WERI-Rb-1 (cell line): ENCODE measurements around the gene TAOK3.
A peak's percentile ranks its signal among the peaks of the same experiment; 100 is the strongest.

ENCODE experiments used
- DNase-seq: peaks from one replicate; pipeline ENCODE4 v3.0.0-alpha.2; 2020
- H3K27ac ChIP-seq: fragments of 250-450 bp; sonication (Bioruptor Pico); 2 replicates; pipeline ENCODE4 v1.5.1; 2020; ENCODE audit warnings: mild to moderate bottlenecking, moderate library complexity
- H3K27me3 ChIP-seq: fragments of 250-450 bp; sonication (Bioruptor Pico); 2 replicates; pipeline ENCODE4 v1.5.1; 2021; ENCODE audit warnings: mild to moderate bottlenecking, low read depth, moderate library complexity; ENCODE audit not compliant: insufficient read depth, severe bottlenecking
- H3K36me3 ChIP-seq: fragments of 250-450 bp; sonication (Bioruptor Pico); 2 replicates; pipeline ENCODE4 v1.5.1; 2020; ENCODE audit warnings: mild to moderate bottlenecking, moderate library complexity
- H3K4me3 ChIP-seq: 2 replicates; pipeline ENCODE4 v1.5.1; 2011; ENCODE audit warnings: low read depth, mild to moderate bottlenecking, control low read depth, low read length
- H3K9me3 ChIP-seq: fragments of 250-450 bp; sonication (Bioruptor Pico); 2 replicates; pipeline ENCODE4 v1.5.1; 2021; ENCODE audit warnings: mild to moderate bottlenecking, moderate library complexity; ENCODE audit not compliant: severe bottlenecking
- TF ChIP-seq, protein P1 (sequence below): IDR thresholded peaks from 2 replicates; pipeline ENCODE4 v1.5.1; 2011; ENCODE audit warnings: low read depth, mild to moderate bottlenecking, control low read depth, inconsistent platforms, low read length

Gene TAOK3

GRCh38 chr12:118391836-118392235 is 19.1 kb upstream of the TAOK3 start:
- H3K9me3 ChIP-seq = no peaks in the 10 kb centered on the region
- no peak overlapping the region for H3K27ac ChIP-seq
- peaks cover 67% of the 10 kb centered on the region for H3K36me3 ChIP-seq
- H3K27me3 ChIP-seq = no peaks in the 10 kb centered on the region
- TF ChIP-seq, protein P1, sequence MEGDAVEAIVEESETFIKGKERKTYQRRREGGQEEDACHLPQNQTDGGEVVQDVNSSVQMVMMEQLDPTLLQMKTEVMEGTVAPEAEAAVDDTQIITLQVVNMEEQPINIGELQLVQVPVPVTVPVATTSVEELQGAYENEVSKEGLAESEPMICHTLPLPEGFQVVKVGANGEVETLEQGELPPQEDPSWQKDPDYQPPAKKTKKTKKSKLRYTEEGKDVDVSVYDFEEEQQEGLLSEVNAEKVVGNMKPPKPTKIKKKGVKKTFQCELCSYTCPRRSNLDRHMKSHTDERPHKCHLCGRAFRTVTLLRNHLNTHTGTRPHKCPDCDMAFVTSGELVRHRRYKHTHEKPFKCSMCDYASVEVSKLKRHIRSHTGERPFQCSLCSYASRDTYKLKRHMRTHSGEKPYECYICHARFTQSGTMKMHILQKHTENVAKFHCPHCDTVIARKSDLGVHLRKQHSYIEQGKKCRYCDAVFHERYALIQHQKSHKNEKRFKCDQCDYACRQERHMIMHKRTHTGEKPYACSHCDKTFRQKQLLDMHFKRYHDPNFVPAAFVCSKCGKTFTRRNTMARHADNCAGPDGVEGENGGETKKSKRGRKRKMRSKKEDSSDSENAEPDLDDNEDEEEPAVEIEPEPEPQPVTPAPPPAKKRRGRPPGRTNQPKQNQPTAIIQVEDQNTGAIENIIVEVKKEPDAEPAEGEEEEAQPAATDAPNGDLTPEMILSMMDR = no peak
- no peak overlapping the region for H3K4me3 ChIP-seq
- no peak for DNase-seq

DNA sequence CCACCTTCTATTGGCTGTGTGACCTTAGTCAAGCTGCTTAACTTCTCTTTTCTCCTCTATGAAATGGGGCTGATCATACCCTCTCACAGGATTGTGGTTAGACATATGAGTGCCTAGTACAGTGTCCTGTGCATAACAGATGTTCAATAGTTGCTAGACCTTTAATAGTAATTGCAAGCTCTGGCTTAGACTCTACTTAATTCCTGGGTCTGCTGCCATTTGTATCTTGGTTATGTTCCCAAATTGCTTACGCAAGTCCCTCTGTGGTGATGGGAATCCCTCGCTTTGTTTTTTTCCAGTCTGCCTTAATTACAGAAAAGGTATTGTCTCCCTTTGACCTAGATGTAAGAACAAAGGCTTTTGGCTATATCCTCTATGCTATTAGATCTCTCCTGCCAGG is 18.7 kb upstream of the TAOK3 start:
- no peaks in the 10 kb centered on the region for H3K9me3 ChIP-seq
- no peak overlapping the region for H3K27ac ChIP-seq
- H3K36me3 ChIP-seq = peaks cover 66% of the 10 kb centered on the region
- no peak overlapping the region for H3K4me3 ChIP-seq
- TF ChIP-seq, protein P1 = no peak
- H3K27me3 ChIP-seq = no peaks in the 10 kb centered on the region
- no peak for DNase-seq

- peak; percentile 60 for DNase-seq
- peak overlapping the region; percentile 67 for H3K4me3 ChIP-seq
- no peaks in the 10 kb centered on the region for H3K27me3 ChIP-seq
- H3K27ac ChIP-seq = no peak overlapping the region
- no peaks in the 10 kb centered on the region for H3K9me3 ChIP-seq
- peaks cover 39% of the 10 kb centered on the region for H3K36me3 ChIP-seq
- TF ChIP-seq, protein P1 = peak; percentile 76
Measured at GRCh38 chr12:118377884-118378470, 5.3 kb upstream of the TAOK3 start.

- peaks cover 34% of the 10 kb centered on the region for H3K36me3 ChIP-seq
- TF ChIP-seq, protein P1 = no peak
- H3K27me3 ChIP-seq = no peaks in the 10 kb centered on the region
- peak overlapping the region; percentile 67 for H3K4me3 ChIP-seq
- H3K27ac ChIP-seq = no peak overlapping the region
- DNase-seq = no peak
- H3K9me3 ChIP-seq = no peaks in the 10 kb centered on the region
Measured at GRCh38 chr12:118377021-118377883, 4.5 kb upstream of the TAOK3 start.

DNA sequence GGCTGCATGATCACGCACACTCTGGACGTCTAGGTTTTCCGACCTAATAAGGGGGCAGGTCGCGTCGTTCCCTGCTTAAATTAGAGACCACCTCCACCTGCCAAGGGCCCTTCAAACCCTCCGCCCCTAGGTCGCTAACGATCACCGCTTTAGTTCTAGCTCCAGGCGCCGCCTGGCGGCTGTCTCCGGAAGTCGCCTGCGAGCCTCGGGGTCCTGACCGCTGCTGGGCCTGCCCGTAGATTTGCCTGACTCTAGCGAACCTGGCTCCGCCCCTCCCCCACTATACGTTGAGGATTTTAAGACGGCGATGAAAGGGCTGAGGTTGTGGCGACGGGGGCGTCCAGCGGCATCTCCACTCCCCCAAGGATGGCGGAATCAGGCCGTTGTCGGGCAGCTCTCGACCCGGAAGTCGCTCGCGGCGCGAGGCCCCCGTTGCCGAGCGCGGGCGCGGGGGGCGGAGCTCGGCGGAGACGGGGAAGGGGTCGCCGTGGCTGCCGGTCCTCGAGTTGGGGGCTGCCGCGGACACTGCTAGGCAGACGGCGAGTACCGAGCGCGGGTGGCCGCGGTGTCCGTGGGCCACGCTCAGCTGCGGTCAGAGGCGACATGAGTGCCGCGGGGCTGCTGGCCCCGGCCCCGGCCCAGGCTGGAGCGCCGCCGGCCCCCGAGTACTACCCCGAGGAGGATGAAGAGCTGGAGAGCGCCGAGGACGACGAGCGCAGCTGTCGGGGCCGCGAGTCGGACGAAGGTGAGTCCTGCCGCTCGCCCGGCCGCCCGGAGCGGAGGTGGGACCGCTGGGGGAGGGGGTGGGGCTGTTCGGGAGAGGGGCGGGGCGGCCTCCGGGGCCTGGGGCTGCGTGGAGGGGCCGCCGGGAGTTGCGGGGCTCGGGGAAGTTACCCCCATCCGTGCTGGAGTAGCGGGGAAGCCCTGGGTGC is 3.6 kb upstream of the TAOK3 start, which contains the start of gene SUDS3:
Gene SUDS3, plus strand, starts transcription at position 467 of the 932 bp plus-strand sequence. Its CDS starts 137 bp downstream, at position 604.
- peak; percentile 87 for DNase-seq
- no peaks in the 10 kb centered on the region for H3K27me3 ChIP-seq
- no peaks in the 10 kb centered on the region for H3K9me3 ChIP-seq
- H3K4me3 ChIP-seq = peak within 1 kb of the TSS; percentile 67
- H3K27ac ChIP-seq = peak within 1 kb of the TSS; percentile 99
- peaks cover 25% of the 10 kb centered on the region for H3K36me3 ChIP-seq
- TF ChIP-seq, protein P1 = peak; percentile 92
